Dedifferentiated amniotic fluid mesenchymal stem cell (primary cell): ENCODE measurements around the gene PRKAG2.
"Not testable (repeated sequence)": the region's sequence is repeated elsewhere in the genome, so short reads cannot be mapped to it uniquely, and the experiment has no call there.

ENCODE experiments used
- DNase-seq: peaks from one replicate; pipeline ENCODE4 v3.0.0-alpha.2; 2016; ENCODE audit errors: extremely low spot score

PRKAG2 gene

GRCh38 chr7:151876899-151877777, at the start of gene PRKAG2:
Gene PRKAG2, minus strand, starts transcription at chr7:151877115. Its CDS starts 495 bp downstream, at chr7:151876620.
- DNase-seq = no peak

DNA sequence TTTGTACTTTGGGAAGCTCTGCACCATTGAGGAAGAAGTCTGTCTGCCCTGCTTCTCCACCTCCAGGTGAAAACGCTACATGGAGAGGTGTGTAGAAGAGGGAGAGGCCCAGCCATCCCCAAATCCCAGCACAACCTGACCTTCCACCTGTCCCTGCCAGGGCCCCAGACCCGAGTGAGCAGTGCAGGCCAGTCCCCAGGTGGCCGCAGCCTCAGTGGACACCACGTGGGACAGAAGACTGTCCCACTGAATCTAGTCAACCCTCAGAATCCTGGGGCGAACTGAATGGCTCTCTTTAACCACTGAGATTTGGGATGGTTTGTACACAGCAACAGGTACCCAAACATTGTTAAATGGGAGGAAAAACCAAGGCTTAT, 49.4 kb upstream of the PRKAG2 start:
- DNase-seq = no peak

DNA sequence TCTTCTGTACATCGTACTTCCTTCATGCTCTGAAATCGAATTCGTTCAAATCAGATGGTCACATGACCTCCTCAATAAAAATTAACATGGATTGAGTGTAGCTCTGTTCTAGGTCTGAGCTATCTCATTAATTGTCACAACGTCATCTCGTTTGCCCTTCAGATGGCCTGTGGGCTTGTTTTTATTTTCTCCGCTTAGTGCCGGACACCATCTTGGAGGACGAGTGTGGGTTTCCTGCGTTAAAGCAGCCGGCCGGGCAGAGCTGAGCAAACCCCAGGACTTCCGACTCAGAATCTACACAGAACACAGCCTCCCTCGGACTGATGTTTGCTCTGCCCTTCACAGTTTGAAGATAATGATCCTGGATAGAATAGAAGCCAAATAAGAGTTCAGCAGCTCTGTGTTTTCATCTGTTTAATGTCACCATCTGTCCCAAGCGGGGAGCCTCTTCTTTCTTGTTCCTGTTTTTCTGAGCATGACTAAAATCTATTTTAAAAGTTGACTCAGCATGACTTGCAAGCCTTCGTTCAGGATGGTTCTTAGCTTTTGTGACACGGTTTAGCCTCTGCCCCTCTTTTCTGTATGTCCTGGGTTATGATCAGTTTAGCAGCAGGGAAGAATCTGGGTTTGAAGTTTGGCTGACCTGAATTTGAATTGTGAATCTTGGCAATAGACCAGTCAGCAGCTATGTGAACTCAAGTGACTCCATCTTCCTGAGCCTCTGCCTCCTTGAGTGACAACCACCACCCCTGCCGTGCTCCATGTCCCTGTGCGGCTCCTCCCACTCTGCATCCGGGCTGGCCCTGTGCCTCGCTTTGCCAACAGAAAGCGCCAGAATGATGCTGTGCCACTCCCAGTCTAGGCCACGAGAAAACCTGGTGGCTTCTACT, 48.8 kb upstream of the PRKAG2 start:
- no peak for DNase-seq

- DNase-seq = no peak
Observed at GRCh38 chr7:151924508-151924907, 47.6 kb upstream of the PRKAG2 start.

- DNase-seq = no peak
Observed at GRCh38 chr7:151924001-151924400, 47.1 kb upstream of the PRKAG2 start.

GRCh38 chr7:151923097-151923876, 46.4 kb upstream of the PRKAG2 start:
- no peak for DNase-seq

- DNase-seq = no peak
Observed at GRCh38 chr7:151921451-151921850, 44.5 kb upstream of the PRKAG2 start.

- DNase-seq = no peak
Observed at GRCh38 chr7:151920488-151920887, 43.6 kb upstream of the PRKAG2 start.

- no peak for DNase-seq
Observed at GRCh38 chr7:151919595-151919994, 42.7 kb upstream of the PRKAG2 start.

DNA sequence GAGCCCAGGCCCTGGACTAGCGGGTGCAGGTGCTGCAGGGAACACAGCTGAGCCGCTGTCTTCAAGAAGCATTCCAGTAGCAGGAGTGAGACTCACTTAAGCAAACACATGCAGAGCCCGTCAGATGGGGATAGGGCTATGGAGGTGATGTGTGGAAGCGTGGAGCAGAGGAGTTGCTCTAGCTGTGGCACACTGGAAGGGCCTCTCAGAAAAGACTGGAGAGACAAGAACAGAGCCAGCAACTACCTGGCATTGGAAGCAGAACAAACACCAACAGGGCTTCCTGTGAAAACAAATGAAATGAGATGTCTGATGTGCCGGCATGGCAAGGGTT, 41.6 kb upstream of the PRKAG2 start:
- DNase-seq = no peak

DNA sequence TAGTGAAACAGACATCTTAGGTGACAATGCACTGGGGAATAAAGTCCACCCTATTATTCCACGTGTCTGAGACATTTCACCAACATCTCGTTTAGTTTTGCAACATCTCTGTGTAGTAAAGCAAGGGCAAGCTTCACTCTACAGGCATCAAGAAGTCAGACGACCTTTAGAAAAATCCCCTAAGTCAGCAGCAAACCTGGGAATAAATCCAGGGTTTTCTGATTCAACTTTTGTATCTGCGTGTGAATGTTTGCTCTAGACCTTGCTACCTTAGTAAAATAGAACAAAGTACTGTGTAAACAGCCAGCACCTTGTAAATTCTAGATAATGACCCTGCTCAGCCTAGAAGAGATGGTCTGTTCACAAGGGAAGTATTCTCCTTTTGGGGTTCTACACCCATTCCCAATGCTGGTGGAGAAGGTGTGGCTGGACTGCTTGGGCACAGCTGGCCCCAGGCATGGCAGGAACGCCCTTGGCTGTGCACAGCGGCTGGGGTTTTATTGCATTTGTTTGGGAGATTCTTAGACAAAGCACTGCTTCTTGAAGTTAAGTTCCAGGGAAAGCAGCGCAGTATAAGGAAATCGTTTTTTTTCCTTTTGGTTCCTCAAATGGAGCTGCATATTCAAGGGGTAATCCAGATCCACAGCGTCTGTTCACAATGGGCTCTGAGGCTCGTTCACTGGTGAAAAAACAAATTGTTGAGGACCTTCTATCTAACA, 41.0 kb upstream of the PRKAG2 start:
- no peak for DNase-seq

DNA sequence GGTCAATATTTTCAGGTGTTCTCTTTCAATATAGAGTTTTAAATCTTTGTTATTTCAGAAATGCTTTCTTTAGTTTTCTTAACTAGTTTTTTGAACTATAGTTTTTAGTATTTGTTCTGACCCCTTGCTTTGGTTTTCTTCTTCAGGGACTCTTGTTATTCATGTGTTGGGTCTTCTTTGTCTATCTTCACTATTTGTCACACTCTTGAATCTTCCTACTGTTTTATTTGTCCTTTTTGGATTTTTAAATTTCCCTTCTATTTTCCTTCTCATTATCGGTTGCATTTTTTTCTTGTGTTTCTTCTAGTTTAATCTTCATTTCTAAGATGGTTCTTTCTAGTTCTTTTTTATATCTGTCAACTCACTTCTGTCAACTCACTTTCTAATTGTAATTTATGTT, 37.1 kb upstream of the PRKAG2 start:
- DNase-seq = no peak

GRCh38 chr7:151910655-151911054, 33.7 kb upstream of the PRKAG2 start:
- DNase-seq = not testable (repeated sequence)

DNA sequence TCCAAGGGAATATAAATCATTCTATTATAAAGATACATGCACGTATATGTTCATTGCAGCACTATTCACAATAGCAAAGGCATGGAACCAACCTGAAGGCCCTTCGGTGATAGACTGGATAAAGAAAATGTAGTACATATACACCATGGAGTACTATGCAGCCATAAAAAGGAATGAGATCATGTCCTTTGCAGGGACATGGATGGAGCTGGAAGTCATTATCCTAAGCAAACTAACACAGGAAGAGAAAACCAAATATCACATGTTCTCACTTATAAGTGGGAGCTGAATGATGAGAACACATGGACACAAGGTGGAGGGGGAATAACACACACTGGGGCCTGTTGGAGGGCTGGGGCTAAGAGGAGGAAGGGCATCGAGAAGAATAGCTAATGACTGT, 30.2 kb upstream of the PRKAG2 start:
- not testable (repeated sequence) for DNase-seq

- no peak for DNase-seq
Observed at GRCh38 chr7:151905766-151906165, 28.9 kb upstream of the PRKAG2 start.

GRCh38 chr7:151905353-151905752, 28.4 kb upstream of the PRKAG2 start:
- DNase-seq = no peak

GRCh38 chr7:151904270-151904669, 27.4 kb upstream of the PRKAG2 start:
- DNase-seq = no peak

GRCh38 chr7:151903249-151904032, 26.5 kb upstream of the PRKAG2 start:
- DNase-seq = no peak

- DNase-seq = no peak
Observed at GRCh38 chr7:151902311-151902710, 25.4 kb upstream of the PRKAG2 start.

DNA sequence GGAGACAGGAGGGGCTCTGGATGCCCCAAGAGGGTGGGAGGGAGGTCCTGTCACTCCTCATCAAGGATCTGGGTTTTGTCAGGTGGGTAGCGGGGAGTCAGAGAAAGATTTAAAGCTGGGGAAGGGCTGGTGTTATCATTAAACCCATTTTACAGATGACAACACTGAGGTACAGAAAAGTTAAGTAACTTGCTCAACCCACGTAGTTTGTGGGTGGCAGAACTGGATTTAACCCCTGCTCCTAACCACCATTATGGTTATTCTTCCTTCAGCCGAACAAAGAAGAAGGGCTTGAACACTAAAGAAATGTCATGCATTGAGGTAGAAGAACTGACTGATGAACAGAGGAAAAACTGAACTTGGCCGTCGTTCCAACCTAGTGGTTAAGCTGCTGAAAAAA, 24.9 kb upstream of the PRKAG2 start:
- DNase-seq = no peak
